HCEC 1CT (cell line): ENCODE results near the gene MYEF2.

Experiments
- DNase-seq: peaks from one replicate; pipeline ENCODE4 v3.0.0-alpha.2; 2017

MYEF2 gene

GRCh38 chr15:48144889-48145288, 33.2 kb downstream of the MYEF2 start:
- peak; percentile 52 for DNase-seq

DNA sequence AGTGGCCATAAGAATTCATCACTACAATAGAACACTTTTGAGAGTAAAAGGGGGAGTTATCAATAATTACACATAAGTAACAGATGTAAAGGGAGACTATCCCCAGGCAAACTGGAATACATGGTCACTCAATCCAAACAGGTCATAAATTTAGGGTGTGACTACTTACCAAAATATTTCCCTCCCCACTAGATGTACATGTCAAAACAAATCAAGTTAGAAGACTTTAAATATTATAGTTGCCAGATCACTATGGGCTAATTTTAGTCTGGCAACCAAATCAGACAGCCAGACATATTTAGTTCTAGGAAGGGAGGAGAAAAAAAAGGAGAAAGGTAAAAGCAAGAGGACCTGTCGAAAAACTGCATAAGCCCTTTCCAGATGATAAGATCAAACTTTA, 34.2 kb downstream of the MYEF2 start:
- peak; percentile 74 for DNase-seq

DNA sequence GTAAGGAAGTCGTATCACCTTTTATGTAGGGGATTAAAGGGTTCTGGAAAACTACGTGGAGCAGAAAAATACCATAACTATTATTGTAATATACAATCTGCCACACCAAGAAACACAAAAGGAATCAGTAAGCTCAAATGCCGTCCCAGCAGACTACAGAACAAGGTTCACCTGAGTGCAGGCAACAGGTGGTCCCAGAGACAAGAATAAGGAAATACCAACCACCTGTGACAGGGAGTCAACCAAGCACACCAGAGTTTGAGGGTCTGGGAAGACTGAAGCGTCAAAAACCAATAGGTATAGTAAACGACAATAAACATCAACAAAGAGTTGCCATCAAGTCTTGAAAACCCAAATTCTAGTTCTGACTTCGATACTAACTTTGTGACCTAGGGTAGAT, 45.2 kb downstream of the MYEF2 start:
- no peak for DNase-seq

- no peak for DNase-seq
Observed at GRCh38 chr15:48131324-48131723, 46.8 kb downstream of the MYEF2 start.

DNA sequence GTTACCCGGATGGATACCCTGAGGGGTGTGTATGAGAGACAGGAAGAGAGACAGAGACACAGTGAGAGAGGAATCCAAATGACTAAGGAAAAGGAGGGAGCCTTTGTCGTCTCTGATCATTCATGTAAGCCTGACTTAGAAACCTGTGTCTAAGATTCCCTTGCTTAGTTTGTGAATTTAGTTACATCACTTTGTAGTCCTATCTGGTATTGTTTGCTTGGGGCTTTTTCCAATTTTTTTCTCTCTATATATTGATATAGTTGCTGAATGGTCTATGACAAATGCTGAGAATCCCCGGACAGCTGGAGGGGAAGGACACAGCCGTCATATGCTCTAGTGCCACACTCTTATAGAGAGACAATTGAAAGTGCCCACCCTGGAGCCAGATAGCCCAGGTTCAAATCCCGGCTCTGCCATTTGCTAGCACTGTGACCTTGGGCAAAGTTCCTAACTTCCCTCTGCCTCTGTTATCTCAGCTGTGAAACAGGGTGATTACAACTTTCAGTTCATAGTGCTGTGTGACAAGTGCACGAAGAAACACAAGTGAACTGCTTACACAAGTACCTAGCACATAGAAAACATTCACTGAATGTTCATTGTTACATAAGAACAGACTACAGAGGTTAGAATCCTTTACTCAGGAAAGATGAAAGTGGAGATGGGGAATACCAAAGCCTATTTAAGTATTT, 51.3 kb downstream of the MYEF2 start:
- DNase-seq = no peak

GRCh38 chr15:48121849-48122248, 56.2 kb downstream of the MYEF2 start:
- no peak for DNase-seq

GRCh38 chr15:48120745-48121144, 57.4 kb downstream of the MYEF2 start, which contains the start of gene SLC24A5:
TSS of gene SLC24A5 (plus strand) at chr15:48120990. CDS start at chr15:48121045, 55 bp downstream.
- DNase-seq = no peak

- DNase-seq = peak; percentile 38
Observed at GRCh38 chr15:48119277-48119676, 58.8 kb downstream of the MYEF2 start.

GRCh38 chr15:48112242-48112641, 65.9 kb downstream of the MYEF2 start:
- no peak for DNase-seq

GRCh38 chr15:48109856-48110531, 68.1 kb downstream of the MYEF2 start:
- no peak for DNase-seq

DNA sequence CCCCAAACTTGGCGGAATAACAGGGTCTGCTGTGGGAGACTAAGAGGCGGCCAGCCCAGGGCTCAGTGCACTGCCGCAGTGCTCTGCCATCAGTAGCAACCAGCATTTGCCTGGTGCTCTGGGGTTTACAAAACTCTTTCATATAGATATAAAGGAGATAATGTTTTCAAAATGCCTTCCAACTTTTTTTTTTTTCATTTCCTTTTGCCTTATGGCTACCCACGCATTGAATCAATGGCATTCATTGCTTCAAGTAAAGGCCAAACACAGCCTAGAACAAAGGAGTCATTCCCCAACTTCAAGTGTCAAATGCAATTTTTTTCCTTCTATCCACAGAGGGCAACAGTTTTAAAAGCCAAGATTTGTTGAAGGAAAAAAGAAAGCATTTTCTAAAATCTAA, 68.9 kb downstream of the MYEF2 start:
- no peak for DNase-seq

DNA sequence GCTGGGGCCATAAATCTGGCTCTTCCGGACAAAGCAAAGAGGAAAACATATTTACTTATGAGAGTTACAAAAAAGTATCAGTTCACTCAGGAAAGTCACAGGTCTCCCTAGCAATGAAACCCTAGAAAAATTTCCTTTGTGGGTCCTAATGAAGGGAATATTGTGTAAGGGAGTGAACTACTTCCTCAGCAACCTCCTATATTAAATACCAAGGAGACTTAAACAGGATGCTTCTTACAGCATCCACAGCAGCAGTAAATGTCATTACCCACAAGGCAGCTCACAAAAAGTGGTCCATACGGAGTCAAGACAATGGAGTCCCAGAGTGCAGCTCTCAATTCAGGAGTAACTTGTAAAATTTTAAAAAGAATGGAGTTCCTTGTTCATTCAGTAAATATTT, 72.2 kb downstream of the MYEF2 start:
- no peak for DNase-seq

GRCh38 chr15:48103647-48104046, 74.4 kb downstream of the MYEF2 start:
- DNase-seq = no peak

DNA sequence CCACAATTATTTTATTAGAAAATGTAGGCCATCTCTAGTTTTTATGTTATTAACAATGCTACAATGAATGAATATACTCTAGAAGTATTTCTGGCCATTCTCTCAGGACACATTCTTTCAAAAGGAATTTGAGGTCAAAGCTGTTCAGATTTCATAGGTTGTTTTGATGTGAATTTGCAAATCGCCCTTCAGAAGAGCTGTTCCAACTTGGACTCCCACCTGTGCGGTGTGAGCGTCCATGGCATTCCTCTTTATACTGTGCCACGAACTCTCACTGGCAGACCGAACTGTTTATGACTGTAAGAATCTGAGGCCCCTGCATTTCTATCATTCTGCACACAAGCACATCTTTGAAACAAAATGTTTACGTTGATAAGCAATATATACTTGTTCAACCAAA, 75.9 kb downstream of the MYEF2 start:
- no peak for DNase-seq

DNA sequence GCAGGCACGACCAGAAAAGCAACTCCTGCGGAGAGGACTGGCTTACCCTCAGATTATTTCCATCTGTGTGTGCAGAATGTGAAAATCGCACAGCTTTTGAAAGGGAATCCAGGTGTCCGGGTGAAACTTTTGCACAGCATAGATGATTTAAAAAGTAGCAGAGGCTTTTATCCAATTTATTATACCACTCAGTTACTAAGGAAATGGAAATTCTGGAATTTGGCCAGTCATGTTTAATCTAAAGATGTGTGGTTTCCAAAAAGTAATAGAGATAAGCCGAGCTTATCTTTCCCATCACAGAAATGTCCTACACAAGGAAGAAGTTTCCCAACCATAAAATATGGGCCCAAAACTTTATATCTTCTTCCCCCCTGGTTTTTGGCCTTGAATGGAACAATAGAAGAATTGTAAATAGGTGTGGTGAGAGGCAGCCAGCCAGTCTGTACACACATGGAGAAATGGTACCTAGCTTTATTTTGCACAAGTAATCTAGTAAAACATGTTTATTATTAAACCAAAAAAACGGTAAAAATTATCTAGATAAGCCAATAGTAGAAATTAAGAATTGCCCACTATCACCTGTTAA, 76.6 kb downstream of the MYEF2 start:
- DNase-seq = no peak

GRCh38 chr15:48097264-48097663, 80.8 kb downstream of the MYEF2 start:
- DNase-seq = no peak

DNA sequence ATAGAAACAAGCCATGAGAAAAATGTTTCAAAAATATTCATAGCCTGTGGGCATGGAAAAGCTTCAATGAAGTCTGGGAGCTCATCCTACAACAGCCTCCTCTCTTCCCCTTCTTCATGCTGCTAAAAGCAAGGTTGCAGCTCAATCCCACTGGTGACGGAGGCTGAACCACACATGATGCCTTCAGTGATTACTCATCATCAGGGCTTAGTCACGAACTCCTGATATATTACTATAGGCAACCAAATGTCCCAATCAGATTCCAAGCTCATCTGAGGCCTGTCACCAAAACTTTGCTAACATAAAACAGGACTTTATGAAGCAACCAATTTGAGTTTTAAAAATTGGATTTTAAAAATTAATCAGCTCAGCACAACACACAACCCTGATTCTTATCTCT, 81.3 kb downstream of the MYEF2 start:
- peak; percentile 88 for DNase-seq

DNA sequence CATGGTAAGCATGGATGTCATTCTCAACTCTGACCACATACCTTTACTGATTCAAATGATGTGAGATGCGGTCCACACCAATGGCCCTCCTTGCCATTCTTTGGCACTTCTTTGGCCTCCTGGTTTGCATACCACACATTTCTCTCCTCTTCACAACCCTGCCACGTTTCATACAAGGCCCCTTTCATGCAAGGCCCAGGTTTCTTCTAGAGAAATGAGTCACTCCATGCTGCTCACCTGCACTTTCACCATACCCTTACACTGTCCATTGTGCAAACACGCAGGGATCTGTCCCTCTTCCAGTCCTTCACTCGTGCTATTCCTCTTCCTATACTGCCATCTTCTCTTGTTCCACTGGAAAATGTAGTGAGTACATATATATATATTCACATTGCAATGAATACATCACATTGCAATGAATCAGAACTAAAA, 81.7 kb downstream of the MYEF2 start:
- no peak for DNase-seq

- no peak for DNase-seq
Observed at GRCh38 chr15:48091522-48091921, 86.6 kb downstream of the MYEF2 start.

- no peak for DNase-seq
Observed at GRCh38 chr15:48090666-48091065, 87.4 kb downstream of the MYEF2 start.

DNA sequence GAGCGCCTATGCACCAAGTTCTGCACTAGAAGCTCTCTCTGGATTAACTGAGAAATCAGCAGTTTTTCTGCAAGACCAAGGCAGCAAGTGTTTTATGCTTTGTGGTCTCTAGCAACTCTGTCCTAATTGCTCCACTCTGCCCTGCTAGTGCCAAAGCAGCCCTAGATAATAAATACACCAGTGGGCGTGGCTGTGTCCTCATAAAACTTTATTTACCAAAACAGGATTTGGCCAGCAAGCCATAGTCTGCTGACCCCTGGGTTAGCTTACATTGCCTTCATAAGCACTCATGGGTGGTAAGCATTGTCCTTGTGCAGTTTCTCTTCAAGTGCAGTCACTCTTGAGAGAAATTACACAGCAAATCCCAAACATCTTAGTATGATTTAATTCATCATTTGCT, 88.0 kb downstream of the MYEF2 start:
- DNase-seq = no peak

GRCh38 chr15:48089702-48090101, 88.4 kb downstream of the MYEF2 start:
- DNase-seq = no peak

- DNase-seq = no peak
Observed at GRCh38 chr15:48087844-48088243, 90.3 kb downstream of the MYEF2 start.

GRCh38 chr15:48086576-48086975, 91.5 kb downstream of the MYEF2 start:
- DNase-seq = peak; percentile 29
